Epithelial cell of esophagus (primary cell): ENCODE results near the gene MYO1H.

ENCODE experiments used
- DNase-seq: peaks from one replicate; pipeline ENCODE4 v3.0.0; 2010; ENCODE audit warnings: low read depth
- H3K4me3 ChIP-seq: 2 replicates; pipeline ENCODE4 v1.5.1; 2011; ENCODE audit warnings: mild to moderate bottlenecking, low read length, control low read depth
- TF ChIP-seq, protein P1 (sequence below): IDR thresholded peaks from 2 replicates; pipeline ENCODE4 v1.5.1; 2011; ENCODE audit warnings: low read depth, mild to moderate bottlenecking, low read length, control low read depth, inconsistent platforms; ENCODE audit not compliant: insufficient read depth; ENCODE audit errors: missing control alignments

MYO1H gene

DNA sequence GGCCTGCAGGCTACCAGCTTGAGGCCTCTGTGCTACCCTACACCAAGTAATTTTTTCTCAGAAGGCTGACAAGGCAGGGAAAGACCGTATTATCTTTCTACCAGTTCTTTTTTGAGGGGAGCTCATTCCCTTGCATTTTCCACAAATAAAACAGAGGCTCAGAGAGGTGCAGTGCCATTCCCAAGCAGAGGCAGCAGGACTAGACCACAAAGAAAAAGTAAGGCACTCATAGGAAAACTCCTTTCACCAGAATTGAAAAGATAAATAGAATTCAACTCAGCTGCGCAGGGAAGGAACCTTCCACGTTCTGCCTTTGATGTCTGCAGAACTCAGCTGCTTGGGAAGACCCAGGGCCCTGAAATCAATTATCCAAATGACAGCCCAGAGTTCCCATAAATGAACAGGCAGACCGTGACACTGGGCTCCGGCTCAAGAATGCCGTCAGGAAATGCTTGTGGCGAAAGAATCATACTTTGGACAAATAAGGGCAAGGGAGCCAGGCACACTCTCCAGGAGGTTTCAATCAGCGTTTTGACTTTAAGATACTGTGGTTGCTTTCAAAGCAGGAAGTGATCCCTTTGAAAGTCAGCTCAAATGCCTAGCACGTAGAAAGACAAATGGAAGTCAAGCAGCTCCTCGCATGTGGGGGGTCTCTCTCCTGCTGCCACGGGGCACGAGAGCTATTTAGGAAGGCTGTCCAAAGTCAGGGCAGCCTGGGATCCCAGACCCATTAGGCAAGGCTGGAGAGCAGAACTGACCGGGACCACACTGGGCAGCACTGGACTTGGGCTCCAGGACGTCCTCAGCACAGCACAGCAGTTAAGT is 115.4 kb downstream of the MYO1H start:
- DNase-seq = peak; percentile 76
- H3K4me3 ChIP-seq = no peak overlapping the region
- TF ChIP-seq, protein P1, sequence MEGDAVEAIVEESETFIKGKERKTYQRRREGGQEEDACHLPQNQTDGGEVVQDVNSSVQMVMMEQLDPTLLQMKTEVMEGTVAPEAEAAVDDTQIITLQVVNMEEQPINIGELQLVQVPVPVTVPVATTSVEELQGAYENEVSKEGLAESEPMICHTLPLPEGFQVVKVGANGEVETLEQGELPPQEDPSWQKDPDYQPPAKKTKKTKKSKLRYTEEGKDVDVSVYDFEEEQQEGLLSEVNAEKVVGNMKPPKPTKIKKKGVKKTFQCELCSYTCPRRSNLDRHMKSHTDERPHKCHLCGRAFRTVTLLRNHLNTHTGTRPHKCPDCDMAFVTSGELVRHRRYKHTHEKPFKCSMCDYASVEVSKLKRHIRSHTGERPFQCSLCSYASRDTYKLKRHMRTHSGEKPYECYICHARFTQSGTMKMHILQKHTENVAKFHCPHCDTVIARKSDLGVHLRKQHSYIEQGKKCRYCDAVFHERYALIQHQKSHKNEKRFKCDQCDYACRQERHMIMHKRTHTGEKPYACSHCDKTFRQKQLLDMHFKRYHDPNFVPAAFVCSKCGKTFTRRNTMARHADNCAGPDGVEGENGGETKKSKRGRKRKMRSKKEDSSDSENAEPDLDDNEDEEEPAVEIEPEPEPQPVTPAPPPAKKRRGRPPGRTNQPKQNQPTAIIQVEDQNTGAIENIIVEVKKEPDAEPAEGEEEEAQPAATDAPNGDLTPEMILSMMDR = no peak

DNA sequence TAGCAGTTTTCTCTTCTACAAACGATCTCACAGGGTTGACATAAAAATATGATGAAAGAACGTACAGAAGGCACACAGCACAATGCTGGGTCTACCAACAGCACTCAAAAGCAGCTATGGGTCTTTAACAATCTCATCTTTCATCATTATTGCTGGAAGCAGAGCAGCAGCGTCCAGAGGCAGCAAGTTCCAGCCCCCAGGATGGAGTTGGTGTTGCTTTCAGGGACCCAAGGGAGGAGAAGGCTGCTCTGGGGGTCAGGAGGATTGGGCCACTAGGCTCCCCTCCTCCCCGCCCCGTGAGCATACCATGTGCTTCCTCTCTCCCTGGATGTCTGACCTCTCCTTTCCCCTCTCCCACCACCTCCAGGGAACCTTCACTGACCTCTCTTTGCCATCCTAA is 116.1 kb downstream of the MYO1H start:
- no peak for DNase-seq
- H3K4me3 ChIP-seq = no peak overlapping the region
- TF ChIP-seq, protein P1 = no peak

DNA sequence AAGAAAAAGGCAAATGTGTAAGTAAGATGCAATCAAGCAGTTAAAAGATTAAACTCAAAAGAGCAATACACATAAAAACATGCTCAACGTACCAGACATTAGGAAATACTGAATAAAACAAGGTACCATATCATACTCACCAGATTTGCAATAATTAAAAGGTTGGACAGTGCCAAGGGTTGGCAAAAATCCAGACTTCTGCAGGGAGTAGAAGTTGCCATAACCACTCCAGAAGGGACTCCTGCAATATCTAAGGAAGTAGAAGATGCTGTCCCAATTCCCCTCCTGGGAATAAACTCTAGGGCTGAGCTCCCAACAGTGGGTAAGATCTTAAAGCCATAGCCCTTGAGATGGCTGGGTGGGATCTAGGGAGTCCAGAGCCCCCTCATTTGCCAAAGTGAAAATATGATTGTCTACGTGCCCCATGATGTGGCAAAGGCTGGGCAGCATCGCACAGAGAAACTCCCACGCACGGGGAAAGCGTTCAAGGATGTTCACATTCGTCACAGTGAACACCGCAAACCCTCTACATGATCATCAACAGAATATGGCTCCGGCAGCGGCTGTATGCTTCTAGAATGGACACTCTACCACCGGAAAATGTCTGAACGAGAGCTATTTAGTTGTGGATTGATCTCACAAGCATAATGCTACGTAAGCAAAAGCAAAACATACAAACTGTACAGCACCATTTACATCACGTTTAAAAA is 117.1 kb downstream of the MYO1H start:
- TF ChIP-seq, protein P1 = no peak
- no peak overlapping the region for H3K4me3 ChIP-seq
- DNase-seq = no peak

DNA sequence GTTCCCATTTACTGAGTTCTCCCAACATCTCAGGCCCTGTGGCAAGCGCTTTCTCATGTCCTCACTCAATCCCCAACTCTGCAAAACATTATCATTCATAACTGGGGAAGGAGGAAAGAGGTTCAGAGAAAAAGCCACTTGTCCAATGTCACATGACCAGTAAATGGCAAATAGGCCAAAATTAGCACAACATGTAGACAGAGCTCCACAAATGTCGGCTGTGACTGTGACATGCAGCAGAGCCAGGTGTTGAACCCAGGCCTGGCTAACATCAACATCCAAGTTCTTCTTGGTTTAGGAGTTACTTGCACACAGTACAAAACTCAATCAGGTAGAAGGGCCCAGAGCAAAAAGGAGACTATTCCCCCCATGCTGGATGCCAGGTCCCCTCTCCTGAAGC is 118.6 kb downstream of the MYO1H start:
- TF ChIP-seq, protein P1 = no peak
- H3K4me3 ChIP-seq = no peak overlapping the region

DNA sequence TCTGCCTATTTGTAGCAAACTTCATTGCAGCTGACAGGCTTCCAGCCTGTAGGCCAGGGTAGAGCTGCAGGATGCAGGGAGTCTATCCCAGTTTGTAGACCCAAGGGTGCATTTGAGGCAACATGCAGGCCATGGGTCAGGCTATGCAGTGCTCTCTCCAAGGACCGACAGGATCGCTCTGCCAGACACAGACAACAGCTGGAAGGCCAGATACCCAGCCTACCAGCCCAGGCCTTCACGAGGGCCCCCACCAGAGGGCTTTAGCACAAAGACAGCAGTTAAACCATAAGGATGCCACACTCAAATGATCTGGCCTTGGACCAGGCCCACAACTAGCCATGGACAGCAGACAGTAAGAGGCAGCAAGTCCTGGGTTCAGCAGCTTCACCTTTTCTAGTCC is 119.1 kb downstream of the MYO1H start:
- no peak overlapping the region for H3K4me3 ChIP-seq
- no peak for DNase-seq
- TF ChIP-seq, protein P1 = no peak

More for the DNA sequence above, 118.6 kb downstream of the MYO1H start:
- DNase-seq = no peak

DNA sequence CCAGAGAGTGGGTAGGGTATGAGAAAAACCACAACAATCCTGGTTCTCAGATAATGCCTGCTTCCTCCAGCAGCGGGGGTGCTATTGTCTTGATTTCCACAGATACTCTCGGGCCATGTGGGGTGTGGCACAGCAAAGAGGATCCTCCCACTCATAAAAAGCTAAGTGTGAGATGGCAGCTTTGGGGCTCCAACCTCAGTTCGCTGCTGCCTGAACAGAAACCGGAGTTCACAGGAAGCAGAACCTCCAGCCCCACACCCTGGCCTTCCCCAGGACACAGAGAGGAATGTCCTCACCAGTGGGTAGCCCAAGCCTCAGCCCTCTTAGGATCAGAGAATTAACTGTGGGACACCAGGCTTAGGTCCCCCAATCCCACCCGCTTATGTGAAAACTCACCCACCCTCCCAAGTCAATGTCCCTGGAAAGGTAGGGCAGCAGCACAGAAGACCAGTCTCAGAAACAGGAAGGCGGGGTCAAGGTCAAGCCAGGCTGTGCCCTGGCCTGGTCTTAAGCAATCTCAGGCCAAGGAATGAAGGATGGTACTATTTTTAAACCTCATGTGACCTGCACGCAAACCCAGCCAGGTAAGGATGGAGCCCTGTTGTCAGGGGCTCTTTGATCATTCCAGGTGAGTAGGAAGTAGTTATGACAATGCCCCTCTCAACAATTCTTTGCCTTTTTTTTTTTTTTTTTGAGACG is 120.4 kb downstream of the MYO1H start:
- no peak for DNase-seq
- TF ChIP-seq, protein P1 = no peak
- no peak overlapping the region for H3K4me3 ChIP-seq
